Ovary (tissue), 9 donors: Measurements from ENCODE around the gene ZBTB18. TPM values are rescaled to one million over a fixed set of nuclear protein-coding genes. Genes with fewer than 3 reads are reported as not detected.
"Not testable (repeated sequence)": the region's sequence is repeated elsewhere in the genome, so short reads cannot be mapped to it uniquely, and the experiment has no call there.

ENCODE experiments used
- DNase-seq, 5 donors: peaks; one replicate each; pipeline ENCODE4 v3.0.0-alpha.2; 2019 to 2020
- H3K27ac ChIP-seq, 2 donors: fragments of 200-600 bp; one replicate each; pipeline versions ENCODE4 v1.5.1 to v1.8.0; 2019 to 2022
- H3K27me3 ChIP-seq: fragments of 200-600 bp; one replicate; pipeline ENCODE4 v1.8.0; 2022
- H3K36me3 ChIP-seq: fragments of 200-600 bp; sonication (generic); one replicate; pipeline ENCODE4 v1.5.1; 2019
- H3K4me1 ChIP-seq: one replicate; pipeline ENCODE4 v1.8.1; 2013; ENCODE audit warnings: mild to moderate bottlenecking, moderate library complexity; ENCODE audit not compliant: insufficient read depth
- H3K4me3 ChIP-seq: fragments of 200-600 bp; sonication (generic); one replicate; pipeline ENCODE4 v1.5.1; 2017
- H3K9me3 ChIP-seq, 2 donors: fragments of 200-600 bp in 1 of 2; sonication (generic) in 1 of 2; one replicate each; pipeline versions ENCODE4 v1.5.1 to v1.8.1; 2013 to 2019; ENCODE audit warnings: mild to moderate bottlenecking in 1 of 2, moderate library complexity in 1 of 2
- CTCF ChIP-seq, 3 donors: fragments of 450-650 bp in 2 of 3; fragments of 200-600 bp in 1 of 3; IDR thresholded peaks; one replicate each; pipeline versions ENCODE4 v1.5.1 to v1.8.0; 2016 to 2022; ENCODE audit warnings: antibody characterized with exemption in 3 of 3, mild to moderate bottlenecking in 1 of 3
- EP300 ChIP-seq: sonication (generic); formaldehyde crosslinking; IDR thresholded peaks from one replicate; pipeline ENCODE4 v1.6.1; 2017; ENCODE audit warnings: antibody characterized with exemption
- POLR2A ChIP-seq: fragments of 450-650 bp; IDR thresholded peaks from one replicate; pipeline ENCODE4 v1.6.1; 2017; ENCODE audit warnings: antibody characterized with exemption, mild to moderate bottlenecking, moderate library complexity
- WGBS, 3 donors: extraction: QIAGEN DNeasy Blood & Tissue Kit in 1 of 3; methylation state at CpG; one replicate each; pipeline versions ENCODE4 v1.1.5 to v1.1.7; 2013 to 2017; 5-methylcytosine and 5-hydroxymethylcytosine counted together
- intact Hi-C, 4 donors: fragments of 100-400 bp; cut with DNase I; formaldehyde crosslinking; loops; one replicate each; pipeline versions ENCODE4 v1.11.0 to v1.15.1; 2022 to 2023
- polyA plus RNA-seq, 2 donors: library from polyadenylated mRNA; stranded (reverse); fragments of 200-250 nt in 1 of 2; fragments of 350-450 nt in 1 of 2; fragmentation: Illumina TruSeq in 1 of 2; extraction: RNeasy Lipid Tissue Mini Kit (QIAGEN cat#74804) in 1 of 2; gene quantifications; one replicate each; pipeline ENCODE4 v1.2.3, GENCODE V29; 2013 to 2014
- total RNA-seq, 7 donors: library from RNA; depleted of rRNA in 2 of 7; stranded (reverse); fragments of >200 nt in 2 of 7; fragmentation: NEBNext Ultra II Directional in 3 of 7; extraction: Animal tissue kit (Norgen Biotek cat#: 25700) in 3 of 7; gene quantifications; one replicate each; pipeline versions ENCODE4 v1.1.0 to v1.2.4, GENCODE V29; 2016 to 2023
- donor health status: DM: no; HTN: no; CAD: no; lungs with moderate emphysema.
- donor health status: DM: no; HTN: no; CAD: no.
- donor health status: Bipolar disorder and iron deficiency.
- donor health status: DM: yes; HTN: yes; CAD: no.
- donor health status: DM: no; HTN: no; CAD: no.
- donor health status: DM: yes; HTN: yes; CAD: no.

Gene ZBTB18
- total and polyA plus RNA-seq, 9 donors = 6.7 to 14.0 (median 10.1) TPM

GRCh38 chr1:244044423-244044822 lies 6.7 kb upstream of the ZBTB18 start:
- intact Hi-C loops = no loop called here
- TF ChIP-seq CTCF (IDR thresholded peaks at IDR 0.05) (no peak), EP300 (no peak)
- WGBS, 3 donors = 1 to 90% (median 55%) methylated on average over 1 of the region's 1 CpG

GRCh38 chr1:244046254-244046653 lies 4.8 kb upstream of the ZBTB18 start:
- not testable (repeated sequence) for H3K27ac ChIP-seq, H3K4me3 ChIP-seq, H3K36me3 ChIP-seq, H3K4me1 ChIP-seq, H3K27me3 ChIP-seq, H3K9me3 ChIP-seq, DNase-seq
- intact Hi-C loops = loop anchor here in 2 of 4 donors (5.0 kb wide), 2 partner anchors 194 to 199 kb away; partner anchors contain the start of gene AKT3 (in 1 of the 2)
- 91 to 96% (median 96%) methylated on average over 1 of the region's 1 CpG for WGBS, 3 donors

More at GRCh38 chr1:244044423-244044822, 6.7 kb upstream of the ZBTB18 start:
- H3K9me3 ChIP-seq = no peaks in the 10 kb centered on the region
- no peak overlapping the region for H3K27ac ChIP-seq
- H3K4me3 ChIP-seq = no peak overlapping the region
- no peak for DNase-seq
- H3K27me3 ChIP-seq = no peaks in the 10 kb centered on the region
- H3K36me3 ChIP-seq = no peaks in the 10 kb centered on the region
- H3K4me1 ChIP-seq = no peaks in the 10 kb centered on the region

GRCh38 chr1:244046907-244047611 lies 4.0 kb upstream of the ZBTB18 start:
- Histone ChIP-seq H3K36me3 (no peaks in the 10 kb centered on the region), H3K4me3 (peak overlapping the region; percentile 94), H3K4me1 (no peaks in the 10 kb centered on the region), H3K9me3 (no peaks in the 10 kb centered on the region), H3K27me3 (no peaks in the 10 kb centered on the region), H3K27ac (peak overlapping the region; percentile 91 to 92)
- TF ChIP-seq CTCF (IDR thresholded peaks at IDR 0.05) (no peak), POLR2A (no peak), EP300 (no peak)
- intact Hi-C loops = loop anchor here in 2 of 4 donors (5.0 kb wide), 2 partner anchors 195 to 200 kb away; partner anchors contain the start of gene AKT3 (in 1 of the 2)
- WGBS, 3 donors = 3 to 6% (median 4%) methylated on average over 13 of the region's 13 CpGs
- DNase-seq = no peak

GRCh38 chr1:244047621-244048255 lies 3.3 kb upstream of the ZBTB18 start:
- no peaks in the 10 kb centered on the region for H3K4me1 ChIP-seq
- 0% methylated on average over 44 to 54 of the region's 54 CpGs for WGBS, 3 donors
- intact Hi-C loops = loop anchor here in 2 of 4 donors (5.0 kb wide), 2 partner anchors 195 to 200 kb away; partner anchors contain the start of gene AKT3 (in 1 of the 2)
- H3K27ac ChIP-seq = peak overlapping the region; percentile 91 to 92
- H3K4me3 ChIP-seq = peak overlapping the region; percentile 94
- peak in 3 of 5 donors; percentile 58 to 70 (median 67) for DNase-seq
- H3K27me3 ChIP-seq = no peaks in the 10 kb centered on the region
- no peaks in the 10 kb centered on the region for H3K36me3 ChIP-seq
- TF ChIP-seq EP300 (no peak), POLR2A (peak; percentile 95), CTCF (IDR thresholded peaks at IDR 0.05) (peak in 2 of 3 donors; percentile 11 to 20)
- no peaks in the 10 kb centered on the region for H3K9me3 ChIP-seq
